Nephron (organoid): ENCODE results near the gene ATAD1.

Experiments
- H3K27ac Mint-ChIP-seq, 3 experiments: 2 replicates each; pipeline ENCODE4 v1.8.0; 2020; ENCODE audit warnings: mixed read lengths in 3 of 3, mild to moderate bottlenecking in 2 of 3, moderate library complexity in 1 of 3
- H3K27me3 Mint-ChIP-seq: 2 replicates; pipeline ENCODE4 v1.8.0; 2021; ENCODE audit warnings: low read depth, mild to moderate bottlenecking, moderate library complexity, mixed read lengths
- H3K36me3 Mint-ChIP-seq: 2 replicates; pipeline ENCODE4 v1.8.0; 2020; ENCODE audit warnings: low read depth, mixed read lengths
- H3K4me1 Mint-ChIP-seq: 2 replicates; pipeline ENCODE4 v1.8.0; 2020; ENCODE audit warnings: mixed read lengths
- H3K4me3 Mint-ChIP-seq, 3 experiments: 2 replicates each; pipeline ENCODE4 v1.8.0; 2020; ENCODE audit warnings: mild to moderate bottlenecking in 3 of 3, mixed read lengths in 3 of 3, moderate library complexity in 2 of 3
- H3K9me3 Mint-ChIP-seq: 2 replicates; pipeline ENCODE4 v1.8.0; 2020; ENCODE audit warnings: mixed read lengths
- TF ChIP-seq, protein P1 (sequence below), 3 experiments: fragments of 200-600 bp; sonication (generic); IDR thresholded peaks; one replicate each; pipeline ENCODE4 v1.5.0; 2021; ENCODE audit warnings: antibody characterized with exemption in 3 of 3; ENCODE audit not compliant: unreplicated experiment in 3 of 3

ATAD1 gene

DNA sequence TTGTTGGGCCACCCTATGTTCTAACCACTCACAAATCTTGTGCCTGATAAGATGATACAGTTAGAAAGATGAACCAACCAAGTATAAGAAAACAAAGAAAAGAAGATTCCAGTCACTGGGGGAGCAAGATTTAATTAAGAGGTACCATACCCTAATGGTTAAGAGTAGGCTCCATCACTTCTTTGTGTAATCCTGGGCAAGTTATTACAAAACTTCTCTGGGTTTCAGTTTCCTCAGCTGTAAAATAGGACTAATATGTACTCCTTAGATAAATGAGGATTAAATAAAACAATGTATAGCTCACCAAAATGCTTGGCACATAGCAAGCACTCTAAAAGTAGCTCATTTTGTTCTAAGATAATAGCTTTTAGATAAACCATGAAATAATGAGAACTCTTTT lies 58.5 kb downstream of the ATAD1 start:
- H3K27me3 Mint-ChIP-seq: no peaks in the 10 kb centered on the region
- H3K4me1 Mint-ChIP-seq: no peaks in the 10 kb centered on the region
- H3K4me3 Mint-ChIP-seq: no peak overlapping the region
- peaks cover 29% of the 10 kb centered on the region for H3K36me3 Mint-ChIP-seq
- TF ChIP-seq, protein P1, sequence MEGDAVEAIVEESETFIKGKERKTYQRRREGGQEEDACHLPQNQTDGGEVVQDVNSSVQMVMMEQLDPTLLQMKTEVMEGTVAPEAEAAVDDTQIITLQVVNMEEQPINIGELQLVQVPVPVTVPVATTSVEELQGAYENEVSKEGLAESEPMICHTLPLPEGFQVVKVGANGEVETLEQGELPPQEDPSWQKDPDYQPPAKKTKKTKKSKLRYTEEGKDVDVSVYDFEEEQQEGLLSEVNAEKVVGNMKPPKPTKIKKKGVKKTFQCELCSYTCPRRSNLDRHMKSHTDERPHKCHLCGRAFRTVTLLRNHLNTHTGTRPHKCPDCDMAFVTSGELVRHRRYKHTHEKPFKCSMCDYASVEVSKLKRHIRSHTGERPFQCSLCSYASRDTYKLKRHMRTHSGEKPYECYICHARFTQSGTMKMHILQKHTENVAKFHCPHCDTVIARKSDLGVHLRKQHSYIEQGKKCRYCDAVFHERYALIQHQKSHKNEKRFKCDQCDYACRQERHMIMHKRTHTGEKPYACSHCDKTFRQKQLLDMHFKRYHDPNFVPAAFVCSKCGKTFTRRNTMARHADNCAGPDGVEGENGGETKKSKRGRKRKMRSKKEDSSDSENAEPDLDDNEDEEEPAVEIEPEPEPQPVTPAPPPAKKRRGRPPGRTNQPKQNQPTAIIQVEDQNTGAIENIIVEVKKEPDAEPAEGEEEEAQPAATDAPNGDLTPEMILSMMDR (IDR thresholded peaks at IDR 0.05; ENCODE audit: unreplicated experiment in 3 of 3): no peak
- H3K27ac Mint-ChIP-seq: no peak overlapping the region
- no peaks in the 10 kb centered on the region for H3K9me3 Mint-ChIP-seq

DNA sequence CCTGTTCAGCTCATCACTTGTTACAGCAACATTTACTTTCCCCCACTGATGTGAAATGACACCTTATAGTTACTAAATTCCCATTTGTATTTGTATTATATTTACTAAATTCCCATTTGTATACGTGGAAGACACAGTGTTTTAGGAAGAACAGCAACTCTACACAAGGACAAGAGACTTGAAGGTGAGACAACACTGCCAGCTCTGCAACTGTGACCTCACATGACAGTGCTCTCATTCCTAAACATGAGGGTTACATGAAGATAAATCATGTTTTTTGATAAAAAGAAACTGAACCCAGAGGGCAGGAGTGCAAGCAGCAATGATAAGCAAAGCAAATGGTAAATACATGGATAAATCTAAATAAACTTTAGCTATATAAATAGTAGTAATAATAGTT lies 60.3 kb downstream of the ATAD1 start:
- peaks cover 35% of the 10 kb centered on the region for H3K36me3 Mint-ChIP-seq
- no peaks in the 10 kb centered on the region for H3K4me1 Mint-ChIP-seq
- no peak overlapping the region for H3K4me3 Mint-ChIP-seq
- no peaks in the 10 kb centered on the region for H3K27me3 Mint-ChIP-seq
- TF ChIP-seq, protein P1 (IDR thresholded peaks at IDR 0.05; ENCODE audit: unreplicated experiment in 3 of 3): no peak
- H3K27ac Mint-ChIP-seq: no peak overlapping the region
- H3K9me3 Mint-ChIP-seq: no peaks in the 10 kb centered on the region

DNA sequence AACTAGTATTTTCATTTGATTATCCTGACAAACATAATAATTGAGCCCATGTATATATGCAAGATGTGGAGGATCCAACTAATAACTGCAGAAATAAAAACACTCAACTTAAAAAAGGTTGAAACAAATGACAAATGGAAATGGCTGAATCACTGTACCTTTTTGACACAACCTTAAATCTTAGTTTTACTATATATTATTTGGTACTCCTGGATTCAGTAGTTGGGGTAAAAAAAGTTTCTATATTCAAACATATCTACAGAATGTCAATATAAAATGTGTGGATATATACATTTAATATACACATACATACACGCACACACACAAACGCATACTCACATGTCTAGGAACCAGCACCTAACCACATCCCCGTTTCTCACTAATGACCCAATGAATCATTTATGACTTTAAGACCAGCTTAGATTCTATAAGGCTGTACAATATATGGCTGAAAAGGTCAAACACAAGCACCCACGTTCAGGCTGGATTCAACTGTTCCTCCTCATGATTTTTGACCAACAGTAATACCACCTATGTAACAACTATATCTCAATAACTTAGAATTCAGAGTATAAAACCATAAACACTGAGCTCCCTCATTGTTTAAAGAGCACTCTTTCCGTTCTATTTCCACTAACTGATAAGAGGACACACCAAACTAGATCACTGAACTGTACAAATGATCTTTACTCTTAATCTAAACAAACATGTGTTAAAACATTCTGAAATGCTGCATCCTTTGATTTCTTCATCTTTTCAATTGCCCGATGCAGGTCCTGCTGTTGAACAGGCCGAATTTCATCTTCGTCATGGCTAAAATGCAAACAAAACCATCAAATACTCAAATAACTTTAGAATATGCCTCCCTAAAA lies 63.8 kb downstream of the ATAD1 start:
- Mint-ChIP-seq H3K36me3 (peaks cover 30% of the 10 kb centered on the region), H3K4me1 (no peaks in the 10 kb centered on the region), H3K27ac (no peak overlapping the region), H3K4me3 (no peak overlapping the region), H3K27me3 (no peaks in the 10 kb centered on the region), H3K9me3 (no peaks in the 10 kb centered on the region)
- TF ChIP-seq, protein P1 (IDR thresholded peaks at IDR 0.05; ENCODE audit: unreplicated experiment in 3 of 3): no peak

DNA sequence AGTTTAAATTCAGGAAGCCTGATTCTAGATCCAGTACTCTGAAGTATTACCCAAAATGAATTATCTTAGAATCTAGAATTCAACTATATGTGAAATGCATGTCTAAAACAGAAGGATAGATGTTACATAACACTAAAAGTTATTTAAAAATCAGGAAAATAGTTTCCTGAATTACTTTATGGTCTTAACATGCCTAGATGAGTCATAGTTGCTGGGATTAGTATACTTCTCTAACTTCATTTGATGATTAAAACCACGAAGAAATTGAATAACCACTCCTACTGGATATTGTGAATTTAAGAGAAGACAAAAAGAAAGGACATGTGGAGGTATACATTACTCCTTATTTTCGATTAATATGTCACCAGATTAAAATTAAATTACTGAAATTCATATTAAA lies 65.5 kb downstream of the ATAD1 start:
- Mint-ChIP-seq H3K9me3 (no peaks in the 10 kb centered on the region), H3K27me3 (no peaks in the 10 kb centered on the region), H3K36me3 (peaks cover 33% of the 10 kb centered on the region), H3K27ac (no peak overlapping the region), H3K4me1 (no peaks in the 10 kb centered on the region), H3K4me3 (no peak overlapping the region)
- TF ChIP-seq, protein P1 (IDR thresholded peaks at IDR 0.05; ENCODE audit: unreplicated experiment in 3 of 3): no peak

DNA sequence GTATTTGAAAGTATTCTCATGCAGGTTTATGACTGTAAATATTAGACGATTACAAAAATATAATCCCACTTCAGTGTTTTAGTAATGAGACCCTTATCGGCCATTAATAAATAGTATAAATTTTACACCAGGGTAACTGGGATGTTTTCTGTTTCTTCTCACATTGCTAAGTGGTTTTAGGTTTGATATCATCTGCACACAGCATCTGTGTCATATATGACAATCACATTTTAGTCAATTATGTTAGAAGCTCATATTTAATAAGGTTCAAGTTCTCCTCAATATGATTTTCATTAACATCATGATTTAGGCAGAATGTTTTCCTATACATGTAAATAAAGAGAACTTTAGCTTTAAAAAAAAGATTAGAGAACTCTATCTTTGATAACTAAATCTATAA lies 66.8 kb downstream of the ATAD1 start:
- Mint-ChIP-seq H3K4me3 (no peak overlapping the region), H3K36me3 (peaks cover 30% of the 10 kb centered on the region), H3K9me3 (no peaks in the 10 kb centered on the region), H3K27ac (peak overlapping the region in 1 of 3 experiments; percentile 87), H3K4me1 (no peaks in the 10 kb centered on the region), H3K27me3 (no peaks in the 10 kb centered on the region)
- TF ChIP-seq, protein P1 (IDR thresholded peaks at IDR 0.05; ENCODE audit: unreplicated experiment in 3 of 3): no peak

DNA sequence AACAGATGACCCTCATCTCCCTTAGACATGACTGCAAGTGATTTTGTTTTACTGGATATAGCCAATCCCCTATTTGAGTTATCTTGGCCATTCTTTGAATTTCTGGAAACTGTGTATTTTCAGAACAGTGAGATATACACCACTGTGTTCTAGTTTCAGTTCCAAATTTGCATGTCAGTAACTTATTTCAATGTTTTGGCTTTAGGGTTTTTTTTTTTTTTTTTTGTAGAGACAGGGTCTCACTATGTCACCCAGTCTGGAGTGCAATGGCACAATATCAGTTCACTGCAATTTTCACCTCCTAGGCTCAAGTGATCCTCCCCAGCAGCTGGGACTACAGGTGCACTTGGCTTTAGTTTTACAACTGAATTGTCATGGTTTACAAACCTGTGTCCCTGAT lies 67.2 kb downstream of the ATAD1 start:
- Mint-ChIP-seq H3K27me3 (no peaks in the 10 kb centered on the region), H3K4me3 (no peak overlapping the region), H3K27ac (peak overlapping the region in 1 of 3 experiments; percentile 87), H3K9me3 (no peaks in the 10 kb centered on the region), H3K4me1 (no peaks in the 10 kb centered on the region), H3K36me3 (peaks cover 26% of the 10 kb centered on the region)
- TF ChIP-seq, protein P1 (IDR thresholded peaks at IDR 0.05; ENCODE audit: unreplicated experiment in 3 of 3): no peak
